DOHH2 (cell line): ENCODE measurements around the gene NEK8.

Experiments
- H3F3A ChIP-seq: fragments of 200-600 bp; sonication (generic), shearing (Covaris generic); 2 replicates; pipeline ENCODE4 v1.6.0; 2016; ENCODE audit warnings: antibody characterized with exemption, mild to moderate bottlenecking; ENCODE audit not compliant: control insufficient read depth, insufficient read depth
- H3K27ac ChIP-seq: fragments of 200-600 bp; sonication (generic); 2 replicates; pipeline ENCODE4 v1.5.1; 2014; ENCODE audit warnings: low read depth, mild to moderate bottlenecking, low read length, moderate library complexity
- H3K27me3 ChIP-seq: fragments of 200-600 bp; sonication (generic); 2 replicates; pipeline ENCODE4 v1.6.1; 2014; ENCODE audit warnings: mild to moderate bottlenecking, low read length, mixed read lengths; ENCODE audit not compliant: control insufficient read depth
- H3K36me3 ChIP-seq: fragments of 200-600 bp; sonication (generic); 2 replicates; pipeline ENCODE4 v1.6.1; 2014; ENCODE audit warnings: mild to moderate bottlenecking, low read length, moderate library complexity, mixed read lengths; ENCODE audit not compliant: control insufficient read depth
- H3K4me1 ChIP-seq: fragments of 200-600 bp; sonication (generic); 2 replicates; pipeline ENCODE4 v1.6.1; 2014; ENCODE audit warnings: mild to moderate bottlenecking, low read length, mixed read lengths; ENCODE audit not compliant: control insufficient read depth
- H3K4me2 ChIP-seq: fragments of 200-600 bp; sonication (generic); 2 replicates; pipeline ENCODE4 v1.6.0; 2014; ENCODE audit warnings: mild to moderate bottlenecking, low read length, moderate library complexity
- H3K4me3 ChIP-seq: fragments of 200-600 bp; sonication (generic); 2 replicates; pipeline ENCODE4 v1.5.1; 2014; ENCODE audit warnings: mild to moderate bottlenecking, low read length, mixed read lengths
- H3K79me2 ChIP-seq: fragments of 200-600 bp; sonication (generic); 2 replicates; pipeline ENCODE4 v1.6.1; 2014; ENCODE audit warnings: mild to moderate bottlenecking, low read length, mixed read lengths; ENCODE audit not compliant: control insufficient read depth
- H3K9me2 ChIP-seq: fragments of 200-600 bp; sonication (generic); replicated peaks from 2 replicates; pipeline ENCODE4 v1.6.1; 2014; ENCODE audit warnings: mild to moderate bottlenecking, low read length, mixed read lengths; ENCODE audit not compliant: control insufficient read depth
- H3K9me3 ChIP-seq: fragments of 200-600 bp; sonication (generic); 2 replicates; pipeline ENCODE4 v1.6.1; 2014; ENCODE audit warnings: antibody characterized with exemption, low read length, mixed read lengths; ENCODE audit not compliant: control insufficient read depth, insufficient read depth
- H4K20me1 ChIP-seq: fragments of 200-600 bp; sonication (generic); 2 replicates; pipeline ENCODE4 v1.6.0; 2014; ENCODE audit warnings: low read depth, mild to moderate bottlenecking, antibody characterized with exemption, low read length, moderate library complexity; ENCODE audit not compliant: control insufficient read depth, insufficient read depth
- EZH2phosphoT487 ChIP-seq: fragments of 200-600 bp; sonication (generic); IDR thresholded peaks from 2 replicates; pipeline ENCODE4 v1.6.1; 2017; ENCODE audit warnings: borderline replicate concordance, mild to moderate bottlenecking, antibody characterized with exemption, low read length, moderate library complexity, mixed read lengths
- TF ChIP-seq, protein P1 (sequence below): fragments of 200-600 bp; sonication (generic); IDR thresholded peaks from one replicate; pipeline ENCODE4 v1.5.1; 2014; ENCODE audit warnings: antibody characterized with exemption, mild to moderate bottlenecking, low read depth, low read length; ENCODE audit not compliant: poor library complexity, severe bottlenecking

The NEK8 gene

DNA sequence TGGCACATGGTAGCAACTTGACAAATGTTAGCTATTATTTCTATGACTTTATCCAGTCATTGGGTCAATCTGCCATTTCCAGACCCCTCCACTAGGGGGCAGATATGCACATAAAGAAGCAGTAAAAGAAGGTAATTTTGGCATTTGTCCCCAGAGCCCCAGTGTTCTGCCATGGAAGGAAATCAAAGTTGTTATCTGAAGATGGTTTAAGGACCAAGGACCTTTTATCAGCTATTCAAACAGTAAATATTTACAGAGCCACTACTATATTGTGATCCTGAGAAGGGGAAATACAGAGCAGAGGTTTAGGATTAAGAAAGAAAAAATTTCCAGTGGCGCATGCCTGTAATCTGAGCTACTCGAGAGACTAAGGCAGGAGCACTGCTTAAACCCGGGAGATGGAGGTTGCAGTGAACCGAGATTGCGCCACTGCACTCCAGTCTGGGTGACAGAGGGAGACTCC lies 35.2 kb downstream of the NEK8 start:
- H4K20me1 ChIP-seq: no peaks in the 10 kb centered on the region; the same call in 1 of the 2 replicates
- H3F3A ChIP-seq: no peaks in the 10 kb centered on the region
- H3K79me2 ChIP-seq: no peaks in the 10 kb centered on the region
- H3K4me3 ChIP-seq: no peak overlapping the region
- peaks cover 9% of the 10 kb centered on the region for H3K4me1 ChIP-seq
- H3K9me3 ChIP-seq: no peaks in the 10 kb centered on the region
- H3K27ac ChIP-seq: no peak overlapping the region
- H3K36me3 ChIP-seq: peaks cover 33% of the 10 kb centered on the region
- no peak overlapping the region for H3K4me2 ChIP-seq
- no peaks in the 10 kb centered on the region for H3K9me2 ChIP-seq
- TF ChIP-seq, protein P1, sequence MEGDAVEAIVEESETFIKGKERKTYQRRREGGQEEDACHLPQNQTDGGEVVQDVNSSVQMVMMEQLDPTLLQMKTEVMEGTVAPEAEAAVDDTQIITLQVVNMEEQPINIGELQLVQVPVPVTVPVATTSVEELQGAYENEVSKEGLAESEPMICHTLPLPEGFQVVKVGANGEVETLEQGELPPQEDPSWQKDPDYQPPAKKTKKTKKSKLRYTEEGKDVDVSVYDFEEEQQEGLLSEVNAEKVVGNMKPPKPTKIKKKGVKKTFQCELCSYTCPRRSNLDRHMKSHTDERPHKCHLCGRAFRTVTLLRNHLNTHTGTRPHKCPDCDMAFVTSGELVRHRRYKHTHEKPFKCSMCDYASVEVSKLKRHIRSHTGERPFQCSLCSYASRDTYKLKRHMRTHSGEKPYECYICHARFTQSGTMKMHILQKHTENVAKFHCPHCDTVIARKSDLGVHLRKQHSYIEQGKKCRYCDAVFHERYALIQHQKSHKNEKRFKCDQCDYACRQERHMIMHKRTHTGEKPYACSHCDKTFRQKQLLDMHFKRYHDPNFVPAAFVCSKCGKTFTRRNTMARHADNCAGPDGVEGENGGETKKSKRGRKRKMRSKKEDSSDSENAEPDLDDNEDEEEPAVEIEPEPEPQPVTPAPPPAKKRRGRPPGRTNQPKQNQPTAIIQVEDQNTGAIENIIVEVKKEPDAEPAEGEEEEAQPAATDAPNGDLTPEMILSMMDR: peak; percentile 91
- no peak for TF ChIP-seq EZH2phosphoT487
- no peaks in the 10 kb centered on the region for H3K27me3 ChIP-seq

DNA sequence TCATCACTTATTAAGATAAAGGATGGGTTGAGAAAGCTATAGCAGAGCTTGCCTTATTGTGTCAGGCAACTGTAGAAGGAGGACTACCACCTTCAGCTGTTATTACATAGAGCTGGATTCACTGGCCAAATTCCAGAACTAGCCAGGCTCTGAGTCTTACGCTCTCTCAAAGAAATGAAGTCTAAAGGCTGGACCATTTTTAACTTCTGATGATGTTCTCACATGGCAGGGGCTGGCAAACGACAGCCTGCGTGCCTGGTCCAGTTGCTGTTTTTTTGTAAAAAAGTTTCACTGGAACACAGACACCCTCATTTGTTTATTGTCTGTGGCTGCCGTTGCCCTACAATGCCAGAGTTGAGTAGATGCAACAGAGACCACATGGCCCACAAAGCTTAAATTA lies 36.5 kb downstream of the NEK8 start:
- Histone ChIP-seq H3K27ac (no peak overlapping the region), H3F3A (no peaks in the 10 kb centered on the region)

DNA sequence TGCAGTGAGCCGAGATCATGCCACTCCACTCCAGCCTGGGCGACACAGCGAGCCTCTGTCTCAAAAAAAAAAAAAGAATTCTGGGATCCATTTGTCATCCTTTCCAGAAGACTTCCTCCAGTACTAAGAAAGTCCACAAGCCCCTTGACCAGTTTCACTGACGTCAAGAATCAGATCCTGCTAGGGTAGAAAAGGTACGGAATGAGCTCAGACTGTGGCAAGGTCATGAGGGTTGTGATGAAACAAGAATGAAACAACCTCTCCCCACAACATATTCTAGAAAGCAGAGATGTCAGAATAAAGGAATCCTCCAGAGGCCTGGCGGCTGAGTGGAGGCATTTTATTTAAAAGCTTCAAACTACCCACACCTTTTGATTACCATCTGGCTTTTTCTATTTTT lies 45.1 kb downstream of the NEK8 start:
- no peak for TF ChIP-seq EZH2phosphoT487
- TF ChIP-seq, protein P1: no peak
- Histone ChIP-seq H3K4me3 (no peak overlapping the region), H3F3A (no peaks in the 10 kb centered on the region), H3K4me1 (no peaks in the 10 kb centered on the region), H3K9me3 (no peaks in the 10 kb centered on the region), H3K36me3 (no peaks in the 10 kb centered on the region), H3K4me2 (no peak overlapping the region), H3K27ac (no peak overlapping the region), H4K20me1 (no peaks in the 10 kb centered on the region; the same call in 1 of the 2 replicates), H3K79me2 (peaks cover 8% of the 10 kb centered on the region), H3K27me3 (no peaks in the 10 kb centered on the region), H3K9me2 (no peaks in the 10 kb centered on the region)

More for the DNA sequence above, 36.5 kb downstream of the NEK8 start:
- Histone ChIP-seq H3K79me2 (no peaks in the 10 kb centered on the region), H3K36me3 (peaks cover 22% of the 10 kb centered on the region), H3K27me3 (no peaks in the 10 kb centered on the region), H3K4me3 (no peak overlapping the region), H3K9me2 (no peaks in the 10 kb centered on the region), H3K9me3 (no peaks in the 10 kb centered on the region), H3K4me2 (no peak overlapping the region), H3K4me1 (peaks cover 9% of the 10 kb centered on the region), H4K20me1 (no peaks in the 10 kb centered on the region; the same call in 1 of the 2 replicates)
- TF ChIP-seq, protein P1: no peak
- TF ChIP-seq EZH2phosphoT487: no peak
